ENCODE data around the gene SDR42E1.
"Not testable (repeated sequence)": the region's sequence is repeated elsewhere in the genome, so short reads cannot be mapped to it uniquely, and the experiment has no call there.

The SDR42E1 gene

DNA sequence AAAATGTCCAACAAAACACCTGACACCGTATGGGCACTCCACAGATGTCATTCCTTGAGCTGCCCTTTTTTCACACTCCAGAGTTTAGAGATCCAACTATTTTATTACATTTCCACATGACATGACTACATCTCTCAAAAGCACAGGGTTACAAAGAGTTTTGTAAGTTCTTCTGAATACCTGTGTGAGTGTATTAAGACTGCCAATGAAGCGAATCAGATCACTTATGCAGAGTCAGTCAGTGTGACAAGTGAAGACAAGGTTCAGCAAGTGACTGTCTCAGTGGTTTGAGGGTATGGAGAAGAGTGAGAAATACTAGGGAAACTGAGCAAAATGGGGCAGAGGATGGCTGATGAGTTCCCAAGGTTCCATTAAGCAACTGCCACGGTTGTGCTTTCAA is 8.4 kb downstream of the SDR42E1 start:
- no peak overlapping the region for H3K27ac ChIP-seq (ENCODE audit: low read depth, low read length)
- H3K4me3 ChIP-seq (ENCODE audit: low read depth, low read length), result no peak overlapping the region
- H3K9me3 ChIP-seq (ENCODE audit: control insufficient read depth, insufficient read depth, low read length), result 0 out of 2 replicates have a peak, but pooled peaks cover 3% of the 10 kb centered on the region
- no peaks in the 10 kb centered on the region for H3K4me1 ChIP-seq (ENCODE audit: control insufficient read depth, insufficient read depth, low read length)
- no peaks in the 10 kb centered on the region for H3K36me3 ChIP-seq (ENCODE audit: control insufficient read depth, insufficient read depth, low read length)
- no peaks in the 10 kb centered on the region for H3K27me3 ChIP-seq (ENCODE audit: control insufficient read depth, insufficient read depth, low read length)
- no peak overlapping the region for H3K9ac ChIP-seq (ENCODE audit: low read depth, low read length)

DNA sequence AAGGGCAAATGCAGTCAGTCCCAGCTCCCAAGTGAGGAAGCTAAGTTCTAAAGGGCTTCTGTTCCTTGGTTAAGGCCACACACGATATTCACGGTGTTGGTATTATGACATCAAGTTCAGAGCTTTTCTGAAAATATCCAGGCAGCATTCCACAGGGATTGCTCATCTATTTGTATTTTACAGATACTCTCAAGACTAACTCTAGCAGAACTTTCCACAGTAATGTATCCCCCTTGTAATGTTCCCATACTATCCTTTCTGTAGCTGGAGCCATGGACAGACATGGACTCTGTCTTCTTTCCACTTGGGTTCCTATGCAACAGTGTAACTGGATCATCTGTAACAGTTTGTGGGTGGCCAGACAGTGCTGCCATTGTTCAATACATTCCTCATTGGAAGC is 13.5 kb downstream of the SDR42E1 start:
- peaks cover 11% of the 10 kb centered on the region for H3K4me1 ChIP-seq (ENCODE audit: control insufficient read depth, insufficient read depth, low read length)
- H3K36me3 ChIP-seq (ENCODE audit: control insufficient read depth, insufficient read depth, low read length), result no peaks in the 10 kb centered on the region
- no peak overlapping the region for H3K4me3 ChIP-seq (ENCODE audit: low read depth, low read length)
- no peaks in the 10 kb centered on the region for H3K9me3 ChIP-seq (ENCODE audit: control insufficient read depth, insufficient read depth, low read length)
- H3K27ac ChIP-seq (ENCODE audit: low read depth, low read length), result no peak overlapping the region
- H3K27me3 ChIP-seq (ENCODE audit: control insufficient read depth, insufficient read depth, low read length), result no peaks in the 10 kb centered on the region
- H3K9ac ChIP-seq (ENCODE audit: low read depth, low read length), result no peak overlapping the region

DNA sequence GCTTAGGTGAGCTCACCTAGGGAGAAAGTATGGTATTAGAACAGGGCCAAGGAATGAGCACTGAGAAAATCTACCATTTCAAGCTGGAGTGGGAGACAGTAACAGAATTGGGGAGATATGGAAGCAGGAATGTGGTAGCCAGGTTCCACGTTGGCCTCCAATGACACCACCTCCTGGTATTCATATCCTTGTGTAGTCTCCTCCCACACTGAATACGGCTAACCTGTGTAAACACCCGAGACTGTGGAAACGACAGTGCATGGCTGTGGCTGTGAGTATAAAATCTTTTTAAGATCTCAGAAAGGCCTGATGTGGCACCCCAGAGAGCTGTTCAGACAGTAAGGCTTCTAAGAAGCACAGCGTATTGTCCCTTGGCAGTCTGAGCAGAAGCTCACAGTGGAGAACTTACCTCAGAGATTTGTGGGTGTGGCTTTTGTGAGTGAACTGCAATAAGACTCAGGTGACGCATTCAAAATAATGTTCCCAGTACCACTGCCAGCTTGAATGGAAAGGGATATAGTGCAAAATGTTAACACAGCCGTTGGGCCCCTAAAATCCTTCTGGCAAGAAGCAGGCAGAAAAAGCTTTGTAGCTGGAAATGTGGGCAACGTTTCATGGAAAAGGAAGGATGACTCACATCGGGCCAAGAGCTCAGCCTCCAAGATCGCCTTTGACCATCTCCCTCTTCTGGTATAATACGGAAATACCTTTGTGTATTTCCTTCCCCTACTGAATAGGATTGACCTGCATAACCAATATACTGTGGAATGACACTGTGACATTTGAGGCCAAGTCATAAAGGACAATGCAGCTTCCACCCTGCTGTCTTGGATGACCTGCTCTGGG is 14.4 kb downstream of the SDR42E1 start:
- Histone ChIP-seq H3K27me3 (ENCODE audit: control insufficient read depth, insufficient read depth, low read length) (no peaks in the 10 kb centered on the region), H3K4me3 (ENCODE audit: low read depth, low read length) (no peak overlapping the region), H3K9me3 (ENCODE audit: control insufficient read depth, insufficient read depth, low read length) (no peaks in the 10 kb centered on the region), H3K27ac (ENCODE audit: low read depth, low read length) (no peak overlapping the region), H3K36me3 (ENCODE audit: control insufficient read depth, insufficient read depth, low read length) (no peaks in the 10 kb centered on the region), H3K4me1 (ENCODE audit: control insufficient read depth, insufficient read depth, low read length) (peaks cover 12% of the 10 kb centered on the region), H3K9ac (ENCODE audit: low read depth, low read length) (no peak overlapping the region)

DNA sequence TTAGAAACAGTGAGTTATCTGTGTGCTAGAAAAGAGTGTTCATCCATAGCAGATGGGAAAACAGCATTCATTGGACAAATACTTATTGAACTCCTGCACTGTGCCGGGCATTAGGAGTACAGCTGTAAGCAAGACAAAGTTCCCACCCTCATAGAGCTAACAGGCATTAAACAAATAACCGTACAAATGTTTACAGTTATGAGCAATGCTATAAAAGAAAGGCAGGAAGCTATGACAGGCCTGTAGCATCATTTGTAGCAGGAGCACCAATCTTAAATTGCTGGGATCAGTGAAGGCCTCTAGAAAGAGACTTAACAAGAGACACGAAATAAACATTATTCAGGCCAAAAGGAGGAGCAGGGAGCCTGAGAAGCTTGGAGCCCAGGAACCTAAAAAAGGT is 15.6 kb downstream of the SDR42E1 start:
- no peaks in the 10 kb centered on the region for H3K36me3 ChIP-seq (ENCODE audit: control insufficient read depth, insufficient read depth, low read length)
- H3K9me3 ChIP-seq (ENCODE audit: control insufficient read depth, insufficient read depth, low read length), result no peaks in the 10 kb centered on the region
- no peak overlapping the region for H3K27ac ChIP-seq (ENCODE audit: low read depth, low read length)
- H3K4me3 ChIP-seq (ENCODE audit: low read depth, low read length), result no peak overlapping the region
- H3K4me1 ChIP-seq (ENCODE audit: control insufficient read depth, insufficient read depth, low read length), result peaks cover 12% of the 10 kb centered on the region
- no peak overlapping the region for H3K9ac ChIP-seq (ENCODE audit: low read depth, low read length)
- H3K27me3 ChIP-seq (ENCODE audit: control insufficient read depth, insufficient read depth, low read length), result no peaks in the 10 kb centered on the region

DNA sequence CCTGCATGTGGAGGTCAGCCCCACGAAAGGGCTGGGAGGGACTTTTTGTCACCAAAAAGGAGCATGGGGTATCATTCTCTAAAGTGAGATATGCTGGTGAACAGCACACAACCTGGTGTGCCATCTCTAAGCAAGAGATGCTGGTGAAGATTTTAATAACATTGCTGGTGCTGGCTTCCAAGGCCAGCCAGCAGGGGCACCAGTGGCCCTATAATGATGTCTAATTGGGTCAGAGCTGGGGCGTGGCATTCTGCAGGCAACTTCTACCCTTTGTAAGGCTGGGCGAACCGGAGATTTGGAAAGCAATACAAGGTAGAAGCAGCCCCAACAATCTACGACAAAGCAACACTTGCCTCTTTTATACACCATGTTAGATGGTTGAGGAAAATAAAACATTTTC is 16.8 kb downstream of the SDR42E1 start:
- no peaks in the 10 kb centered on the region for H3K36me3 ChIP-seq (ENCODE audit: control insufficient read depth, insufficient read depth, low read length)
- H3K4me1 ChIP-seq (ENCODE audit: control insufficient read depth, insufficient read depth, low read length), result peaks cover 12% of the 10 kb centered on the region
- H3K9me3 ChIP-seq (ENCODE audit: control insufficient read depth, insufficient read depth, low read length), result no peaks in the 10 kb centered on the region
- no peak overlapping the region for H3K9ac ChIP-seq (ENCODE audit: low read depth, low read length)
- H3K27ac ChIP-seq (ENCODE audit: low read depth, low read length), result no peak overlapping the region
- no peaks in the 10 kb centered on the region for H3K27me3 ChIP-seq (ENCODE audit: control insufficient read depth, insufficient read depth, low read length)
- H3K4me3 ChIP-seq (ENCODE audit: low read depth, low read length), result no peak overlapping the region

DNA sequence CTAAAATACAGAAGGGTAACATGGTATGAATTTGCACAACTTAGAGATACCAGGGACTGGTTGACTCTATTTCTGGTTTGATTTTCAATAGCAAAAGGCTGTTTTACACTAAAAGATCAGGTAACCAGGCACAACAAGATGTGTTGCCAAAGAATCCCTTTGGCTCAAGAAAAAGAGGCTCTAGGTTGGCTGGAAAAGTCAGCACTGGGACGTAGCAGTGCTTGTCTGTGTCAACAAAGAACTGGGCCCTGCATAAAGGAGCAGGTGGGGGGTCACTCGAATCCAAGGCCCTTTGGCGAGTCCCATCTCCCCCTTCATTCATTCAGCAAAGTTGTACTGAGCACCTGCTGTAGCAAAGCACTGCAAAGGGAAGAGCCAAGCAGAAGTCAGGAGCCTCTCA is 18.4 kb downstream of the SDR42E1 start:
- Histone ChIP-seq H3K4me1 (ENCODE audit: control insufficient read depth, insufficient read depth, low read length) (peaks cover 12% of the 10 kb centered on the region), H3K9me3 (ENCODE audit: control insufficient read depth, insufficient read depth, low read length) (no peaks in the 10 kb centered on the region), H3K36me3 (ENCODE audit: control insufficient read depth, insufficient read depth, low read length) (no peaks in the 10 kb centered on the region), H3K27ac (ENCODE audit: low read depth, low read length) (no peak overlapping the region), H3K9ac (ENCODE audit: low read depth, low read length) (no peak overlapping the region), H3K4me3 (ENCODE audit: low read depth, low read length) (no peak overlapping the region), H3K27me3 (ENCODE audit: control insufficient read depth, insufficient read depth, low read length) (no peaks in the 10 kb centered on the region)

DNA sequence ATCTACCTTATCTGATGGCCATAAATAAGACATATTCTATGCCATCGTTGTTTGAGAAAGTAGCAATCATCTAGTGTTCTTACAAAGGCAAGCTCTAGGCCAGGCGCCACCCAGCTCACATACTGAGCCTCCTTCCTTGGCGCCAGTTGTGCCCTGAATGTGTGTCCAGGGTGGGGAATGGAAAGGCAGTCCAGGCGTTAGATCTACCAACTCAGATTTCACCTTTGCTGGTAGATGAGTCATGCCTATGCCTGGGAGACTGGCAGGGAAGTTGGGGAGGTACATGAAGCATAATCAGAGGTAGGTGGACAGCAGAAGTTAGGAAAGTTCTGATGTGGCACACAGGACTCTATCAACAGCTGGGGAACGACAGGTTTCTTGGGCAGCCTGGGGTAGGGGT is 23.6 kb downstream of the SDR42E1 start:
- Histone ChIP-seq H3K27ac (ENCODE audit: low read depth, low read length) (no peak overlapping the region), H3K4me1 (ENCODE audit: control insufficient read depth, insufficient read depth, low read length) (0 out of 2 replicates have a peak, but pooled peaks cover under 1% of the 10 kb centered on the region), H3K27me3 (ENCODE audit: control insufficient read depth, insufficient read depth, low read length) (no peaks in the 10 kb centered on the region), H3K36me3 (ENCODE audit: control insufficient read depth, insufficient read depth, low read length) (no peaks in the 10 kb centered on the region), H3K9me3 (ENCODE audit: control insufficient read depth, insufficient read depth, low read length) (no peaks in the 10 kb centered on the region), H3K4me3 (ENCODE audit: low read depth, low read length) (no peak overlapping the region), H3K9ac (ENCODE audit: low read depth, low read length) (no peak overlapping the region)

DNA sequence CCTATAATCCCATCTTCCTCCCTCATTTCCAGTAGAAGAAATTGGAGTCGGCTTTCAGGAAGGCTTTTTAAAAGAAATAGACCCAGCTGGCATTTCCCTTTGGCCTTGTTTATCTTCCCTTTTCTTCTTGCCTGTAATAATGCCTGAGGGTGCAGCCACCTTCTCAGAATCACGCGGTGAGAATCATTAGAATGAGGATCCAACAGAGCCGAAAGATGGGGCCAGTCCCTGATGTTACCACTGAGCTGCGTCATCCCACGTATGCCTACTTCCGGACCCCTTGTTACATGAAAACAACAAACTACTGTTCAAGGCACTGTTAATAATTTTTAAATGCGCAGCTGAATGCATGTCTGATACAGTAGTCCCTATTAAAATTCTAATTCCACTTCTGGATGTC is 24.1 kb downstream of the SDR42E1 start:
- Histone ChIP-seq H3K27me3 (ENCODE audit: control insufficient read depth, insufficient read depth, low read length) (no peaks in the 10 kb centered on the region), H3K9ac (ENCODE audit: low read depth, low read length) (no peak overlapping the region), H3K36me3 (ENCODE audit: control insufficient read depth, insufficient read depth, low read length) (no peaks in the 10 kb centered on the region), H3K27ac (ENCODE audit: low read depth, low read length) (no peak overlapping the region), H3K4me3 (ENCODE audit: low read depth, low read length) (no peak overlapping the region), H3K4me1 (ENCODE audit: control insufficient read depth, insufficient read depth, low read length) (no peaks in the 10 kb centered on the region), H3K9me3 (ENCODE audit: control insufficient read depth, insufficient read depth, low read length) (no peaks in the 10 kb centered on the region)

DNA sequence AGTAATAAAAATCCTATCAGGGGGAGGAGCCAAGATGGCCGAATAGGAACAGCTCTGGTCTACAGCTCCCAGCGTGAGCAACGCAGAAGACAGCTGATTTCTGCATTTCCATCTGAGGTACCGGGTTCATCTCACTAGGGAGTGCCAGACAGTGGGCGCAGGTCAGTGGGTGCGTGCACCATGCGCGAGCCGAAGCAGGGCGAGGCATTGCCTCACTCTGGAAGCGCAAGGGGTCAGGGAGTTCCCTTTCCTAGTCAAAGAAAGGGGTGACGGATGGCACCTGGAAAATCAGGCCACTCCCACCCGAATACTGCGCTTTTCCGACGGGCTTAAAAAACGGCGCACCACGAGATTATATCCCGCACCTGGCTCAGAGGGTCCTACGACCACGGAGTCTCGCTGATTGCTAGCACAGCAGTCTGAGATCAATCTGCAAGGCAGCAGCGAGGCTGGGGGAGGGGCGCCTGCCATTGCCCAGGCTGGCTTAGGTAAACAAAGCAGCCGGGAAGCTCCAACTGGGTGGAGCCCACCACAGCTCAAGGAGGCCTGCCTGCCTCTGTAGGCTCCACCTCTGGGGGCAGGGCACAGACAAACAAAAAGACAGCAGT is 33.8 kb downstream of the SDR42E1 start:
- Histone ChIP-seq H3K9me3 (ENCODE audit: control insufficient read depth, insufficient read depth, low read length) (peaks cover 15% of the 10 kb centered on the region; the same call in 1 of the 2 replicates), H3K4me1 (ENCODE audit: control insufficient read depth, insufficient read depth, low read length) (peaks cover 22% of the 10 kb centered on the region)
- not testable (repeated sequence) for H3K9ac ChIP-seq (ENCODE audit: low read depth, low read length); H3K4me3 ChIP-seq (ENCODE audit: low read depth, low read length); H3K27me3 ChIP-seq (ENCODE audit: control insufficient read depth, insufficient read depth, low read length); H3K27ac ChIP-seq (ENCODE audit: low read depth, low read length); H3K36me3 ChIP-seq (ENCODE audit: control insufficient read depth, insufficient read depth, low read length)

DNA sequence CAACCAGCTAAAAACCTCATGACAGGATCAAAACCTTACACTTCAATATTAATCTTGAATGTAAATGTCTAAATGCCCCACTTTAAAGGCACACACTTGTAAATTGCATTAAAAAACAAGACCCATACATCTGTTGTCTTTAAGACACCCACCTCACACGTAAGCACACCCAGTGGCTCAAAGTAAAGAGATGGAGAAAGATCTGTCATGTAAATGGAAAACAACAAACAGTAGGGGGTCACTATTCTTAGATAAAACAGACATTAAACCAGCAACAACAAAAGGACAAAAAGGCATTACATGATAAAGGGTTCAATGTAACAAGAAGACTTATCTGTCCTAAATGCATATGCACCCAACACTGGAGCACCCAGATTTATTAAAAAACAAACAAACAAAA is 35.6 kb downstream of the SDR42E1 start:
- Histone ChIP-seq H3K27ac (ENCODE audit: low read depth, low read length) (peak overlapping the region; percentile 67), H3K27me3 (ENCODE audit: control insufficient read depth, insufficient read depth, low read length) (no peaks in the 10 kb centered on the region), H3K4me1 (ENCODE audit: control insufficient read depth, insufficient read depth, low read length) (peaks cover 22% of the 10 kb centered on the region), H3K9me3 (ENCODE audit: control insufficient read depth, insufficient read depth, low read length) (peaks cover 24% of the 10 kb centered on the region), H3K9ac (ENCODE audit: low read depth, low read length) (no peak overlapping the region), H3K4me3 (ENCODE audit: low read depth, low read length) (no peak overlapping the region; the same call in 1 of the 2 replicates), H3K36me3 (ENCODE audit: control insufficient read depth, insufficient read depth, low read length) (no peaks in the 10 kb centered on the region)

DNA sequence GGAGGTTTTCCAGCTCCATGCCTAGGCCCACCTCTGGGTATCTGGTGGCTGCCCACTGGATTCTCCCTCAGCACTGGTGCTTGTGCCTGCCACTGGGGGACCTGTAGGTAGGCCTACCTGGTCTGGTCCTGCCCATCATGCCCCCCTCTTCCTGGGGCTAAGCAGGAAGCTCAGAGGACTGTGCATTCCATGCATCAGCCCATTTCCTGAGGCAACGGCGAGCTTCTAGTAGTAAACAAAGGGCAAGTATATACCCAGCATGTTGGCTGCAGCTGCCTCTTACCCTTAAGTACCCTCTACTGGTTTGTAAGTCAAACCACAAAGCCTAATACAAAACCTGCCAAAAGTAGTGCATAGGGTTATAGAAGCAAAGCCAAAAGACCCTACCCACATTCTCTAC is 37.5 kb downstream of the SDR42E1 start:
- H3K4me1 ChIP-seq (ENCODE audit: control insufficient read depth, insufficient read depth, low read length), result peaks cover 22% of the 10 kb centered on the region
- no peak overlapping the region for H3K9ac ChIP-seq (ENCODE audit: low read depth, low read length)
- no peaks in the 10 kb centered on the region for H3K27me3 ChIP-seq (ENCODE audit: control insufficient read depth, insufficient read depth, low read length)
- no peak overlapping the region for H3K27ac ChIP-seq (ENCODE audit: low read depth, low read length)
- H3K4me3 ChIP-seq (ENCODE audit: low read depth, low read length), result no peak overlapping the region
- no peaks in the 10 kb centered on the region for H3K36me3 ChIP-seq (ENCODE audit: control insufficient read depth, insufficient read depth, low read length)
- H3K9me3 ChIP-seq (ENCODE audit: control insufficient read depth, insufficient read depth, low read length), result peaks cover 24% of the 10 kb centered on the region

Measured in HUES48 (cell line).